Measurements from ENCODE around the gene PML. TPM values are rescaled to one million over a fixed set of nuclear protein-coding genes. Genes with fewer than 3 reads are reported as not detected.

The PML gene
- total RNA-seq, 1 donor from 2014 or later, result 15.3 TPM

DNA sequence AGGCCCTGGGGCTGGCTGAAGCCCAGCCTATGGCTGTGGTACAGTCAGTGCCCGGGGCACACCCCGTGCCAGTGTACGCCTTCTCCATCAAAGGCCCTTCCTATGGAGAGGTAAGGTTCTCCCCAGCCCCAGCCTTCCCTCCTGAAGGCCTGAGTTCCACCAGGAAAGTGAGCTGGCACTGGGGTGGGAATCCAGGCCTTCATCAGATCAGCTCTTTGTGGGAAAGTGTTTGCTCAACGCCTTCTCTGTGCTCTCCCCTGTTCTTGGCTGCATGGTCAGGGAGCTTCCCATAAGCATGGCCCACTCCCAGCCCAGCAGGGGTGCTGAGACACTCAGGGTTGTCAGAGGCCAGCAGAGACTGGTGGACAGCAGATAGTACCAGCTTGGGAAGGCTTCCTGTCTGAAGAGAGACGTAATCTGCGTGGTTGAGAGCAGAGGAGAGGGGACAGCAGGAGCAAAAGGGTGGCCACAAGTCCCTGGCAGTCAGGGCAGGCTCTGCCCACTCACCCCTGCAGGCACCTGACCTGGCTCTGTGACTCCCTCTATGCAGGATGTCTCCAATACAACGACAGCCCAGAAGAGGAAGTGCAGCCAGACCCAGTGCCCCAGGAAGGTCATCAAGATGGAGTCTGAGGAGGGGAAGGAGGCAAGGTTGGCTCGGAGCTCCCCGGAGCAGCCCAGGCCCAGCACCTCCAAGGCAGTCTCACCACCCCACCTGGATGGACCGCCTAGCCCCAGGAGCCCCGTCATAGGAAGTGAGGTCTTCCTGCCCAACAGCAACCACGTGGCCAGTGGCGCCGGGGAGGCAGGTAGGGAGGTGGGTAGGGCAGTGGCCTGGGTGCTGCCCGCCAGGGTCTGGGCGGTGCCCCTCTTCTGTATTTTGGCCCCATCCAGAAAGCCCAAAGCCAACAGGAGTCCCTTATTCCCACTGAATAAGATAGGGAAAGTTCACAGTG is 38.4 kb downstream of the PML start:
- H3K36me3 ChIP-seq, result no peaks in the 10 kb centered on the region

GRCh38 chr15:74034206-74034755 is 39.8 kb downstream of the PML start:
- no peaks in the 10 kb centered on the region for H3K79me2 ChIP-seq (ENCODE audit: low read depth)
- H4K20me1 ChIP-seq (ENCODE audit: low read depth), result peaks cover 8% of the 10 kb centered on the region
- Mint-ChIP-seq H3K9me3 (no peaks in the 10 kb centered on the region), H3K36me3 (peaks cover 2% of the 10 kb centered on the region), H3K4me3 (no peak overlapping the region), H3K4me1 (peaks cover 13% of the 10 kb centered on the region), H3K27ac (no peak overlapping the region), H3K27me3 (ENCODE audit: insufficient read depth, low read depth) (peaks cover 2% of the 10 kb centered on the region)
- H3K4me3 ChIP-seq, result no peak overlapping the region
- H3K9me3 ChIP-seq (ENCODE audit: low read depth), result no peaks in the 10 kb centered on the region
- no peak overlapping the region for H3K27ac ChIP-seq
- H3K27me3 ChIP-seq, result no peaks in the 10 kb centered on the region
- TF ChIP-seq EZH2 (IDR thresholded peaks at IDR 0.05) (no peak), EZH2phosphoT487 (IDR thresholded peaks at IDR 0.05) (no peak)
- TF ChIP-seq, protein P1, sequence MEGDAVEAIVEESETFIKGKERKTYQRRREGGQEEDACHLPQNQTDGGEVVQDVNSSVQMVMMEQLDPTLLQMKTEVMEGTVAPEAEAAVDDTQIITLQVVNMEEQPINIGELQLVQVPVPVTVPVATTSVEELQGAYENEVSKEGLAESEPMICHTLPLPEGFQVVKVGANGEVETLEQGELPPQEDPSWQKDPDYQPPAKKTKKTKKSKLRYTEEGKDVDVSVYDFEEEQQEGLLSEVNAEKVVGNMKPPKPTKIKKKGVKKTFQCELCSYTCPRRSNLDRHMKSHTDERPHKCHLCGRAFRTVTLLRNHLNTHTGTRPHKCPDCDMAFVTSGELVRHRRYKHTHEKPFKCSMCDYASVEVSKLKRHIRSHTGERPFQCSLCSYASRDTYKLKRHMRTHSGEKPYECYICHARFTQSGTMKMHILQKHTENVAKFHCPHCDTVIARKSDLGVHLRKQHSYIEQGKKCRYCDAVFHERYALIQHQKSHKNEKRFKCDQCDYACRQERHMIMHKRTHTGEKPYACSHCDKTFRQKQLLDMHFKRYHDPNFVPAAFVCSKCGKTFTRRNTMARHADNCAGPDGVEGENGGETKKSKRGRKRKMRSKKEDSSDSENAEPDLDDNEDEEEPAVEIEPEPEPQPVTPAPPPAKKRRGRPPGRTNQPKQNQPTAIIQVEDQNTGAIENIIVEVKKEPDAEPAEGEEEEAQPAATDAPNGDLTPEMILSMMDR (IDR thresholded peaks at IDR 0.05), result no peak
- H3K4me2 ChIP-seq, result no peak overlapping the region
- H3K4me1 ChIP-seq, result peaks cover 6% of the 10 kb centered on the region
- no peaks in the 10 kb centered on the region for H3F3A ChIP-seq (ENCODE audit: low read depth)
- no peak overlapping the region for H3K9ac ChIP-seq
- H2AFZ ChIP-seq (replicated peaks), result no peak overlapping the region
- DNase-seq (ENCODE audit: low spot score), result no peak
- no peaks in the 10 kb centered on the region for H3K36me3 ChIP-seq

More for the DNA sequence above, 38.4 kb downstream of the PML start:
- H3K27ac Mint-ChIP-seq, result no peak overlapping the region
- H3K4me3 ChIP-seq, result no peak overlapping the region
- peaks cover 6% of the 10 kb centered on the region for H3K4me1 ChIP-seq
- no peak overlapping the region for H3K4me2 ChIP-seq
- TF ChIP-seq EZH2 (IDR thresholded peaks at IDR 0.05), result no peak
- TF ChIP-seq, protein P1 (IDR thresholded peaks at IDR 0.05), result no peak
- TF ChIP-seq EZH2phosphoT487 (IDR thresholded peaks at IDR 0.05), result no peak
- H3K9ac ChIP-seq, result no peak overlapping the region
- no peak overlapping the region for H3K27ac ChIP-seq
- peaks cover 11% of the 10 kb centered on the region for H3K4me1 Mint-ChIP-seq
- no peak for DNase-seq (ENCODE audit: low spot score)
- H3K27me3 ChIP-seq, result no peaks in the 10 kb centered on the region
- H3K9me3 Mint-ChIP-seq, result no peaks in the 10 kb centered on the region
- no peak overlapping the region for H2AFZ ChIP-seq (replicated peaks)
- no peaks in the 10 kb centered on the region for H3K79me2 ChIP-seq (ENCODE audit: low read depth)
- peaks cover 2% of the 10 kb centered on the region for H3K36me3 Mint-ChIP-seq
- peaks cover 2% of the 10 kb centered on the region for H3K27me3 Mint-ChIP-seq (ENCODE audit: insufficient read depth, low read depth)
- H4K20me1 ChIP-seq (ENCODE audit: low read depth), result peaks cover 12% of the 10 kb centered on the region
- H3F3A ChIP-seq (ENCODE audit: low read depth), result no peaks in the 10 kb centered on the region
- H3K4me3 Mint-ChIP-seq, result no peak overlapping the region
- H3K9me3 ChIP-seq (ENCODE audit: low read depth), result no peaks in the 10 kb centered on the region

DNA sequence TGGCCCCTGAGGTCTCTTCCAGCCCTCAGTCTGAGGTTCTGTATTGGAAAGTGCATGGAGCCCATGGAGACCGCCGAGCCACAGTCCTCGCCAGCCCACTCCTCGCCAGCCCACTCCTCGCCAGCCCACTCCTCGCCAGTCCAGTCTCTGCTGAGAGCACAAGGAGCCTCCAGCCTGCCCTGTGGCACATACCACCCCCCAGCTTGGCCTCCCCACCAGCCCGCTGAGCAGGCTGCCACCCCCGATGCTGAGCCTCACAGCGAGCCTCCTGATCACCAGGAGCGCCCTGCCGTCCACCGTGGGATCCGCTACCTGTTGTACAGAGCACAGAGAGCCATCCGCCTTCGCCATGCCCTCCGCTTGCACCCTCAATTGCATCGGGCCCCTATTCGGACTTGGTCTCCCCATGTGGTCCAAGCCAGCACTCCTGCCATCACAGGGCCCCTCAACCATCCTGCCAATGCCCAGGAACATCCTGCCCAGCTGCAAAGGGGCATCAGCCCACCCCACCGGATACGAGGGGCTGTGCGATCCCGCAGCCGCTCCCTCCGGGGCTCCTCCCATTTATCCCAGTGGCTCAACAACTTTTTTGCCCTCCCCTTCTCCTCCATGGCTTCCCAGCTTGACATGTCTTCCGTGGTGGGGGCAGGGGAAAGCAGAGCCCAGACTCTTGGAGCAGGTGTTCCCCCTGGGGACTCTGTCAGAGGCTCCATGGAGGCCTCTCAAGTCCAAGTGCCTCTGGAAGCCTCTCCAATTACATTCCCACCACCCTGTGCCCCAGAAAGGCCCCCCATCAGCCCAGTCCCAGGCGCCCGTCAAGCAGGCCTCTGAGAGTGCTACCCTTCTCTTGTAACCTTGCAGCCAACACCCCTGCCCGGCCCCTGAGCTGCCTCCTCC is 40.9 kb downstream of the PML start:
- no peak overlapping the region for H3K4me3 Mint-ChIP-seq
- no peak overlapping the region for H3K27ac ChIP-seq
- no peak overlapping the region for H3K4me2 ChIP-seq
- H3K27ac Mint-ChIP-seq, result no peak overlapping the region
- no peaks in the 10 kb centered on the region for H3K27me3 ChIP-seq
- peaks cover 2% of the 10 kb centered on the region for H3K27me3 Mint-ChIP-seq (ENCODE audit: insufficient read depth, low read depth)
- H3K36me3 ChIP-seq, result no peaks in the 10 kb centered on the region
- H3K4me1 Mint-ChIP-seq, result peaks cover 18% of the 10 kb centered on the region
- no peak for DNase-seq (ENCODE audit: low spot score)
- no peaks in the 10 kb centered on the region for H3K9me3 Mint-ChIP-seq
- no peaks in the 10 kb centered on the region for H3F3A ChIP-seq (ENCODE audit: low read depth)
- H3K4me3 ChIP-seq, result no peak overlapping the region
- no peaks in the 10 kb centered on the region for H3K9me3 ChIP-seq (ENCODE audit: low read depth)
- H4K20me1 ChIP-seq (ENCODE audit: low read depth), result peaks cover 8% of the 10 kb centered on the region
- no peaks in the 10 kb centered on the region for H3K79me2 ChIP-seq (ENCODE audit: low read depth)
- H3K36me3 Mint-ChIP-seq, result peaks cover 2% of the 10 kb centered on the region
- H3K4me1 ChIP-seq, result peaks cover 6% of the 10 kb centered on the region
- TF ChIP-seq EZH2phosphoT487 (IDR thresholded peaks at IDR 0.05), result no peak
- TF ChIP-seq, protein P1 (IDR thresholded peaks at IDR 0.05), result no peak
- no peak for TF ChIP-seq EZH2 (IDR thresholded peaks at IDR 0.05)
- H2AFZ ChIP-seq (replicated peaks), result no peak overlapping the region
- no peak overlapping the region for H3K9ac ChIP-seq

Data from neural progenitor cell (in vitro differentiated cells).